Measurements from ENCODE around the gene SCP2D1. TPM values are rescaled to one million over a fixed set of nuclear protein-coding genes. Genes with fewer than 3 reads are reported as not detected.

SCP2D1 gene
- total RNA-seq, 4 donors from 2014 or later: not detected

DNA sequence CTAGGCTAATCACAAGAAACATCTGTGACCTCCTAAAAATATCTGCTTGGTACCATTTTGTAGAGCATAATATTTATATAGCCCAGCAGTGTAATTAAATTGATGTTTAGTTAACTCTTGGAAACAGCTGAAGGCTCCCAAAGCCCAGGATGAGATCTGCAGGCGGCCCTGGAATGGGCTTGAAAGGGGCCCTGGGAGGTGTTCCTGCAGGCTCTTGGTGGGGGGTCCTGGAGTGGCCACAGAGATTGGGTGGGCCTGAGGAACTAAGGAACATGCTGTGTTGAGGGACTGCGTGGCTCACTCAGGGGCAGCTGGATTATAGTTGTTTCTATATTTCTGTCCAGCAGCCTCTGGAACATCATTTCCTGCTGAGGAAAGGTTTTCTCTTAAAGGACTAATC is 9.2 kb downstream of the SCP2D1 start:
- H3K36me3 ChIP-seq: no peaks in the 10 kb centered on the region
- H3K4me3 ChIP-seq: no peak overlapping the region
- WGBS: 68% methylated on average over 2 of the region's 2 CpGs
- H3K27ac ChIP-seq (replicated peaks in 1 of 4): no peak overlapping the region
- DNase-seq (ENCODE audit: extremely low spot score): no peak
- peaks cover 0 to 9% (median 3%) of the 10 kb centered on the region in 4 donors for H3K9me3 ChIP-seq
- peaks cover 0 to 4% (median 0%) of the 10 kb centered on the region in 4 donors for H3K4me1 ChIP-seq
- intact Hi-C loops (cut with DNase I): no loop called here
- TF ChIP-seq EP300 (IDR thresholded peaks at IDR 0.05) (no peak), POLR2A (IDR thresholded peaks at IDR 0.05; ENCODE audit: low read depth) (no peak), POLR2AphosphoS5 (IDR thresholded peaks at IDR 0.05) (no peak)
- TF ChIP-seq, protein P1, sequence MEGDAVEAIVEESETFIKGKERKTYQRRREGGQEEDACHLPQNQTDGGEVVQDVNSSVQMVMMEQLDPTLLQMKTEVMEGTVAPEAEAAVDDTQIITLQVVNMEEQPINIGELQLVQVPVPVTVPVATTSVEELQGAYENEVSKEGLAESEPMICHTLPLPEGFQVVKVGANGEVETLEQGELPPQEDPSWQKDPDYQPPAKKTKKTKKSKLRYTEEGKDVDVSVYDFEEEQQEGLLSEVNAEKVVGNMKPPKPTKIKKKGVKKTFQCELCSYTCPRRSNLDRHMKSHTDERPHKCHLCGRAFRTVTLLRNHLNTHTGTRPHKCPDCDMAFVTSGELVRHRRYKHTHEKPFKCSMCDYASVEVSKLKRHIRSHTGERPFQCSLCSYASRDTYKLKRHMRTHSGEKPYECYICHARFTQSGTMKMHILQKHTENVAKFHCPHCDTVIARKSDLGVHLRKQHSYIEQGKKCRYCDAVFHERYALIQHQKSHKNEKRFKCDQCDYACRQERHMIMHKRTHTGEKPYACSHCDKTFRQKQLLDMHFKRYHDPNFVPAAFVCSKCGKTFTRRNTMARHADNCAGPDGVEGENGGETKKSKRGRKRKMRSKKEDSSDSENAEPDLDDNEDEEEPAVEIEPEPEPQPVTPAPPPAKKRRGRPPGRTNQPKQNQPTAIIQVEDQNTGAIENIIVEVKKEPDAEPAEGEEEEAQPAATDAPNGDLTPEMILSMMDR (IDR thresholded peaks at IDR 0.05): no peak
- H3K27me3 ChIP-seq: no peaks in the 10 kb centered on the region

DNA sequence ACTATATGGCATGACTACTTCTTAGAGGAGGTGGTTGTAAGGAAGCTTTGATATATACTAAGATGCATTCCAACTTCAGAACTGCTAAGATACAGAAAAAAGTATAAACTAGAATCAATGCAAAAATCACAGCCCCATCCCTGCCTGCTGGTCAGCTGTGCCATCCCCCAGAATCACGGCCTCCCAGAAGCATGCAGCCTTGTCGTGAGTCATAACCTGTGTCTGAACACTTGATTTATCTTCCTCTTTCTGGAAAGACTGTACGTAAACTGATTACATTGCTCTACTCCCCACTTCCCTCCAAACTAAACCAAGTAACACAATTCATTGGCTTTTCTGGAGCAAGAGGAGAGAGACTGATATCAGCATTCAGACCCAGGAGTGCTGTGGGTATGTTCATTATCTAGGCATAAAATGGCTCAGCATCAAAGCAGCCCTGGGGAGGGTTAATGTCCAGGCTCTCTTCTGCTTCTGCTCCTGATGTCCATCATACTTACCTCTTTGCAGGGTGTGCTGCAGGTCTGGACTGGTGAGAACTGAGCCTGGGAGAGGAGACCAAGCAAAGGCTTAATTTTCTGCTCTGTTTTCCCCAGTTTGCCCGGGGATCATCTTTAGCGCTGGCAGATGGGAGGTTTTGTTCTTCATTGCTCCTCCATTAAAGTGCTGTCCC is 18.4 kb downstream of the SCP2D1 start:
- Histone ChIP-seq H3K4me3 (no peak overlapping the region), H3K36me3 (no peaks in the 10 kb centered on the region), H3K27ac (replicated peaks in 1 of 4) (no peak overlapping the region), H3K9me3 (no peaks in the 10 kb centered on the region), H3K4me1 (peaks cover 0 to 13% (median 6%) of the 10 kb centered on the region in 4 donors), H3K27me3 (no peaks in the 10 kb centered on the region)
- DNase-seq (ENCODE audit: extremely low spot score): no peak
- TF ChIP-seq POLR2AphosphoS5 (IDR thresholded peaks at IDR 0.05) (no peak), POLR2A (IDR thresholded peaks at IDR 0.05; ENCODE audit: low read depth) (no peak), EP300 (IDR thresholded peaks at IDR 0.05) (no peak)
- TF ChIP-seq, protein P1 (IDR thresholded peaks at IDR 0.05): no peak
- WGBS: 54% methylated on average over 5 of the region's 5 CpGs
- intact Hi-C loops (cut with DNase I): no loop called here

DNA sequence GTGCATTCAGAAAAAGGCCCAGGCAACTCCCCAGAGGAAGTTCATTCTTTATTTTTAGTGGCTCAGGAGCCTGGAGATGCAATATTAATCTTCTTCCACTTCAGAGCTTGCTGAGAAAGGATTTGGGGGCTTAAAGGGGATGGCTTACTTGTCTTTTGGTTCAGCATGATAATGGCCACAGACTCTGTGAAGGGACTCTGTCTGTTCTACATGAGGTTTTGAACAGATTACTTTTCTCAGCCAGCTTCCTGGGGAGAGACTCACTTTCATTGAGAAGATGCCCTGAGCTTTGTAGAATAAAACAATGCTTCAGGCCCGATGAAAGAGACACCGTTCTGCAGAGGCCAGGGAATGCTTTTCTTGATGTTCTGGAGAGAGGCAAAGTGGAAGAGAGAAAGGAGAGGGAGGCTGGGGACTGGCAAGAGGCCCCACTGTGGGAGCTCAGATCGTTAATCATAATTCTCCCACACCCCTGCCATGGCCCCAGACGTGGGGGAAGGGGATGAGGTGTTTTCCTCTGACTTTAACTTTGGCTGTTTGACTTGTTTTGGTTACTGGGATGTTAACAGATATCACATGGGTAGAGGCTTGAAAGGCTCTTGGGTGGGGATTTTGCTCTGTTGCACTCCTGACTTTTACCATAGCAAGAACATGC is 19.1 kb downstream of the SCP2D1 start:
- no peak for DNase-seq (ENCODE audit: extremely low spot score)
- H3K27me3 ChIP-seq: no peaks in the 10 kb centered on the region
- intact Hi-C loops (cut with DNase I): no loop called here
- H3K27ac ChIP-seq (replicated peaks in 1 of 4): no peak overlapping the region
- 47% methylated on average over 4 of the region's 4 CpGs for WGBS
- peaks cover 0 to 13% (median 6%) of the 10 kb centered on the region in 4 donors for H3K4me1 ChIP-seq
- H3K4me3 ChIP-seq: no peak overlapping the region
- no peaks in the 10 kb centered on the region for H3K36me3 ChIP-seq
- TF ChIP-seq POLR2AphosphoS5 (IDR thresholded peaks at IDR 0.05) (no peak), POLR2A (IDR thresholded peaks at IDR 0.05; ENCODE audit: low read depth) (no peak), EP300 (IDR thresholded peaks at IDR 0.05) (no peak)
- TF ChIP-seq, protein P1 (IDR thresholded peaks at IDR 0.05): no peak
- H3K9me3 ChIP-seq: no peaks in the 10 kb centered on the region

DNA sequence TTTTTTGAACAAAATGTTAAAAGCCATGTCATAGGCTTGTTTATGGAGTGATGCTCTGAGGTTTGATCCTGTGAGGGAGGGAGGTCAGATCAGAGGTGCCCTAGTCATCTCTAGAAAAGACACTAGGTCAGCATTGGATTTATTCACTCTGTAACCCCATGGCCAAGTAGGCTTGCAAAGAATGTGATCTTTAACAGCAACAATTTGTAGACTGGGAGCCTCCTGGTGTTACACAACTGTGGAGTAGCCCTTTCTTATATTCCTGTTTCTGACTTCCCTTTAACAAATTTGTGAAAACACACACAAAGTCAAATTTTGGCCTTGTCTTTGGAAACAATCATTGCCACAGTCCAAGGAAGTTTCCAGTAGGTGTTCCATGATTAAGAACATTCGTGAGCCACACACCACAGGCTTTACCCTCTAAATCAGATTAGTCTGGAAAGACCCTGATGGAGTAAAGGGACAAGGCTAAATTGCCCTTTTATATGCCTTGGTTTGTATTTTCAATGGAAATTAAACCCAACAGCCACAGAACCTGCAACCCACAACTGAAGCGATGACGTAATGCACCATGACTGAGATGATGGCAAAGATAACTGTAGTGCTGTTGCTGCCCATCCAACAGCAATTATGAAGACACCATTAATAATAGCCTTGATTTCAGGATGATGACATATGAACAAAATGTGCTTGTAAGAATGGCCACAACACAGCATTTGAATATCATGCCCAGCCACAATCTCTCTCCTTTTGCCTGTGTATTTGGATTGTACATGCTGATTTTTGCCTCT is 22.1 kb downstream of the SCP2D1 start:
- TF ChIP-seq POLR2A (IDR thresholded peaks at IDR 0.05; ENCODE audit: low read depth): no peak
- TF ChIP-seq POLR2AphosphoS5 (IDR thresholded peaks at IDR 0.05): no peak
- TF ChIP-seq, protein P1 (IDR thresholded peaks at IDR 0.05): no peak
- TF ChIP-seq EP300 (IDR thresholded peaks at IDR 0.05): no peak
- no peaks in the 10 kb centered on the region for H3K27me3 ChIP-seq
- intact Hi-C loops (cut with DNase I): no loop called here
- H3K9me3 ChIP-seq: no peaks in the 10 kb centered on the region
- H3K4me3 ChIP-seq: no peak overlapping the region
- no peak for DNase-seq (ENCODE audit: extremely low spot score)
- 93% methylated on average over 3 of the region's 3 CpGs for WGBS
- H3K27ac ChIP-seq (replicated peaks in 1 of 4): no peak overlapping the region
- H3K4me1 ChIP-seq: peaks cover 0 to 13% (median 6%) of the 10 kb centered on the region in 4 donors
- no peaks in the 10 kb centered on the region for H3K36me3 ChIP-seq

All from esophagus muscularis mucosa (tissue), 4 donors.